ENCODE results near the gene RAP1GAP2. TPM values are rescaled to one million over a fixed set of nuclear protein-coding genes. Genes with fewer than 3 reads are reported as not detected.

Gene RAP1GAP2
- total RNA-seq, 1 donor from 2014 or later, result 17.0 TPM

- H3K4me1 ChIP-seq, result no peaks in the 10 kb centered on the region
- H3K27ac ChIP-seq, result no peak overlapping the region
- no peak for TF ChIP-seq CTCF (IDR thresholded peaks at IDR 0.05)
- H3K36me3 ChIP-seq, result no peaks in the 10 kb centered on the region
- no peaks in the 10 kb centered on the region for H3K27me3 ChIP-seq (ENCODE audit: low read depth)
- no peaks in the 10 kb centered on the region for H3K9me3 ChIP-seq
- intact Hi-C loops (cut with DNase I), result no loop called here
- DNase-seq (no peak), ATAC-seq (peak in 1 of 2 donors; percentile 50)
- no peak overlapping the region for H3K4me3 ChIP-seq
These were observed 103.7 kb downstream of the RAP1GAP2 start for GRCh38 chr17:2899906-2900305.

- H3K4me1 ChIP-seq, result no peaks in the 10 kb centered on the region
- H3K4me3 ChIP-seq, result no peak overlapping the region
- TF ChIP-seq CTCF (IDR thresholded peaks at IDR 0.05), result no peak
- DNase-seq (no peak), ATAC-seq (no peak)
- no peak overlapping the region for H3K27ac ChIP-seq
- intact Hi-C loops (cut with DNase I), result no loop called here
- no peaks in the 10 kb centered on the region for H3K27me3 ChIP-seq (ENCODE audit: low read depth)
- no peaks in the 10 kb centered on the region for H3K9me3 ChIP-seq
- H3K36me3 ChIP-seq, result no peaks in the 10 kb centered on the region
These were observed 104.6 kb downstream of the RAP1GAP2 start for GRCh38 chr17:2900842-2901241.

GRCh38 chr17:2901582-2901981 is 105.3 kb downstream of the RAP1GAP2 start:
- H3K4me3 ChIP-seq, result no peak overlapping the region
- H3K9me3 ChIP-seq, result no peaks in the 10 kb centered on the region
- no peaks in the 10 kb centered on the region for H3K36me3 ChIP-seq
- H3K27ac ChIP-seq, result no peak overlapping the region
- DNase-seq (no peak), ATAC-seq (no peak)
- H3K27me3 ChIP-seq (ENCODE audit: low read depth), result no peaks in the 10 kb centered on the region
- no peak for TF ChIP-seq CTCF (IDR thresholded peaks at IDR 0.05)
- H3K4me1 ChIP-seq, result no peaks in the 10 kb centered on the region
- intact Hi-C loops (cut with DNase I), result no loop called here

DNA sequence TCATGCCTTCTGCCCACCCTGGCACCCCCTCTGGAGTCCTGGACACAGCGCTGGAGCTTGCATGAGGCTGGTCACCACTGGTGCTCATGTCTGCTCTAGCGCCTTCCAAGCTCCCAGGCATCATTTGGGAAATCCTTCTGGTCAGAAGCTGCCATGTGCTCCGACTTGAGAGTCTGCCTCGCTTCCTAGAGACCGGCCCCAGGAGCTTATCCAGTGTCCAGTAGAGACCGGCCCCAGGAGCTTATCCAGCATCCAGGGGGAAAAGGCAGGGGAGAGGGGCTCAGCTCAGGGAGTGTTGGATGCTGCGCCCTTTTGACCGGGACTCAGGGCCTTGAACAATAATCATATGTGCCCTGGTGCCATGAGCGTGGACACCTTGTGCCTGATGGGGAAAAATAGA is 106.3 kb downstream of the RAP1GAP2 start:
- no peak for DNase-seq
- Histone ChIP-seq H3K4me3 (no peak overlapping the region), H3K9me3 (no peaks in the 10 kb centered on the region), H3K27me3 (ENCODE audit: low read depth) (no peaks in the 10 kb centered on the region), H3K36me3 (no peaks in the 10 kb centered on the region), H3K4me1 (no peaks in the 10 kb centered on the region), H3K27ac (no peak overlapping the region)
- intact Hi-C loops (cut with DNase I), result no loop called here
- TF ChIP-seq CTCF (IDR thresholded peaks at IDR 0.05), result no peak
- ATAC-seq, result no peak

GRCh38 chr17:2903193-2903974 is 107.1 kb downstream of the RAP1GAP2 start:
- H3K27ac ChIP-seq, result no peak overlapping the region
- ATAC-seq, result peak in 1 of 2 donors; percentile 55
- no peak for TF ChIP-seq CTCF (IDR thresholded peaks at IDR 0.05)
- H3K4me3 ChIP-seq, result no peak overlapping the region
- H3K36me3 ChIP-seq, result no peaks in the 10 kb centered on the region
- no peaks in the 10 kb centered on the region for H3K4me1 ChIP-seq
- intact Hi-C loops (cut with DNase I), result no loop called here
- no peaks in the 10 kb centered on the region for H3K27me3 ChIP-seq (ENCODE audit: low read depth)
- H3K9me3 ChIP-seq, result no peaks in the 10 kb centered on the region
- no peak for DNase-seq

All from lower lobe of right lung (tissue), 2 donors.